Spleen (tissue), 11 donors: Measurements from ENCODE around the gene SFMBT1. TPM values are rescaled to one million over a fixed set of nuclear protein-coding genes. Genes with fewer than 3 reads are reported as not detected.

Experiments used
- DNase-seq: peaks from one replicate; pipeline ENCODE4 v3.0.0-alpha.2; 2020
- H3K27ac ChIP-seq, 8 donors: fragments of 200-600 bp; sonication (generic) in 7 of 8; 1 replicate in 4 of 8; 2 replicates in 4 of 8; pipeline versions ENCODE4 v1.5.0 to v1.8.0; 2016 to 2021; ENCODE audit warnings: inconsistent platforms in 4 of 8, mild to moderate bottlenecking in 4 of 8, moderate library complexity in 1 of 8
- H3K27me3 ChIP-seq, 7 donors: fragments of 200-600 bp; sonication (generic) in 6 of 7; replicated peaks in 1 of 7; 1 replicate in 4 of 7; 2 replicates in 3 of 7; pipeline versions ENCODE4 v1.5.0 to v1.8.0; 2016 to 2021; ENCODE audit warnings: inconsistent platforms in 3 of 7, mild to moderate bottlenecking in 1 of 7
- H3K36me3 ChIP-seq, 6 donors: fragments of 200-600 bp; sonication (generic) in 5 of 6; 1 replicate in 4 of 6; 2 replicates in 2 of 6; pipeline versions ENCODE4 v1.5.0 to v1.8.0; 2016 to 2021; ENCODE audit warnings: inconsistent platforms in 2 of 6
- H3K4me1 ChIP-seq, 6 donors: fragments of 200-600 bp; sonication (generic) in 5 of 6; 1 replicate in 3 of 6; 2 replicates in 3 of 6; pipeline versions ENCODE4 v1.5.0 to v1.8.0; 2016 to 2021; ENCODE audit warnings: inconsistent platforms in 3 of 6
- H3K4me3 ChIP-seq, 8 donors: fragments of 200-600 bp; sonication (generic) in 7 of 8; 1 replicate in 4 of 8; 2 replicates in 4 of 8; pipeline versions ENCODE4 v1.5.0 to v1.8.0; 2016 to 2021; ENCODE audit warnings: inconsistent platforms in 4 of 8, mild to moderate bottlenecking in 4 of 8, moderate library complexity in 2 of 8
- H3K9me3 ChIP-seq, 8 donors: fragments of 200-600 bp; sonication (generic) in 7 of 8; 1 replicate in 4 of 8; 2 replicates in 4 of 8; pipeline versions ENCODE4 v1.5.0 to v1.8.0; 2016 to 2021; ENCODE audit warnings: inconsistent platforms in 4 of 8
- POLR2A ChIP-seq, 3 donors: fragments of 450-650 bp; IDR thresholded peaks; one replicate each; pipeline ENCODE4 v1.5.1; 2017; ENCODE audit warnings: antibody characterized with exemption in 3 of 3, mild to moderate bottlenecking in 1 of 3
- POLR2AphosphoS5 ChIP-seq, 3 donors: sonication (generic); formaldehyde crosslinking; IDR thresholded peaks; one replicate each; pipeline ENCODE4 v1.5.1; 2017; ENCODE audit warnings: antibody characterized with exemption in 3 of 3
- WGBS, 5 donors: extraction: QIAGEN DNeasy Blood & Tissue Kit in 3 of 5; methylation state at CpG; one replicate each; pipeline versions ENCODE4 v1.1.5 to v1.1.7; 2013 to 2018; 5-methylcytosine and 5-hydroxymethylcytosine counted together
- intact Hi-C: fragments of 100-400 bp; cut with DNase I; formaldehyde crosslinking; loops from one replicate; pipeline ENCODE4 v1.15.0; 2023; ENCODE audit warnings: low total_unique reads
- polyA plus RNA-seq, 3 donors: library from polyadenylated mRNA; stranded (reverse); fragments of 200-250 nt; gene quantifications; one replicate each; pipeline ENCODE4 v1.2.1, GENCODE V29; 2013
- total RNA-seq, 7 donors: library from RNA; depleted of rRNA in 3 of 7; stranded (reverse); fragments of >200 nt in 3 of 7; fragmentation: NEBNext Ultra II Directional in 4 of 7; extraction: Animal tissue kit (Norgen Biotek cat#: 25700) in 4 of 7; gene quantifications; one replicate each; pipeline versions ENCODE4 v1.1.0 to v1.2.1, GENCODE V29; 2016 to 2021
- TF ChIP-seq, protein P1 (sequence below), 11 experiments: fragments of 200-600 bp in 7 of 11; fragments of 450-650 bp in 4 of 11; sonication (generic) in 4 of 11; IDR thresholded peaks in 8 of 11; conservative IDR thresholded peaks in 3 of 11; 1 replicate in 7 of 11; 2 replicates in 4 of 11; pipeline versions ENCODE4 v1.4.0 to v1.8.0; 2016 to 2021; ENCODE audit warnings: antibody characterized with exemption in 11 of 11, inconsistent platforms in 4 of 11, mild to moderate bottlenecking in 1 of 11
- donor health status: healthy with polysubstance abuse.
- donor health status: DM: no; HTN: no; CAD: no; lungs with moderate emphysema.
- donor health status: DM: no; HTN: no; CAD: no.
- donor health status: Bipolar disorder and iron deficiency.
- donor health status: healthy.
- donor health status: DM: no; HTN: no; CAD: no.
- donor health status: DM: yes; HTN: yes; CAD: no.

SFMBT1 gene
- total and polyA plus RNA-seq, 10 donors = 3.0 to 24.9 (median 12.3) TPM

DNA sequence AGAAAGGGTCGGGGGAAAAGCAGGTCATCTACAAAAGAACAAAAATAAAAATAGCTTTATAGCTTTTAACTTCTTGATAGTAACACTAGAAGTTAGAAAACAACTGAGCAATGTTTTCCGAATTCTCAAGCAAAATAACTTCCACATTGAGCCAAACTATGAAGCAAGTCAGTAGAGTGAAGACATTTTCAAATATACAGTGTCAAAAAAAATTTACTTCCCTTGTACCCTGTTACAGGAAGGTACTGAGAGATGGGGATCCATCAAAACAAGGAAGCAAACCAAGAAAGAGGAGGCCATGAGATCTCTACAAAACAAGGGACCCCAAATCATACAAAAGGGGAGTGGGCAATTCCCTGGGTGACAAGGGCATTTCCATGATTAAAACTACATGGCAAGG is 121.9 kb downstream of the SFMBT1 start:
- intact Hi-C loops = no loop called here
- Histone ChIP-seq H3K27me3 (no peaks in the 10 kb centered on the region), H3K9me3 (no peaks in the 10 kb centered on the region), H3K36me3 (peaks cover 0 to 76% (median 11%) of the 10 kb centered on the region in 6 donors), H3K4me3 (no peak overlapping the region), H3K27ac (peak overlapping the region in 6 of 8 donors; percentile 44 to 85 (median 81)), H3K4me1 (peaks cover 0 to 57% (median 9%) of the 10 kb centered on the region in 6 donors)
- TF ChIP-seq POLR2A (IDR thresholded peaks at IDR 0.05) = no peak
- TF ChIP-seq, protein P1, sequence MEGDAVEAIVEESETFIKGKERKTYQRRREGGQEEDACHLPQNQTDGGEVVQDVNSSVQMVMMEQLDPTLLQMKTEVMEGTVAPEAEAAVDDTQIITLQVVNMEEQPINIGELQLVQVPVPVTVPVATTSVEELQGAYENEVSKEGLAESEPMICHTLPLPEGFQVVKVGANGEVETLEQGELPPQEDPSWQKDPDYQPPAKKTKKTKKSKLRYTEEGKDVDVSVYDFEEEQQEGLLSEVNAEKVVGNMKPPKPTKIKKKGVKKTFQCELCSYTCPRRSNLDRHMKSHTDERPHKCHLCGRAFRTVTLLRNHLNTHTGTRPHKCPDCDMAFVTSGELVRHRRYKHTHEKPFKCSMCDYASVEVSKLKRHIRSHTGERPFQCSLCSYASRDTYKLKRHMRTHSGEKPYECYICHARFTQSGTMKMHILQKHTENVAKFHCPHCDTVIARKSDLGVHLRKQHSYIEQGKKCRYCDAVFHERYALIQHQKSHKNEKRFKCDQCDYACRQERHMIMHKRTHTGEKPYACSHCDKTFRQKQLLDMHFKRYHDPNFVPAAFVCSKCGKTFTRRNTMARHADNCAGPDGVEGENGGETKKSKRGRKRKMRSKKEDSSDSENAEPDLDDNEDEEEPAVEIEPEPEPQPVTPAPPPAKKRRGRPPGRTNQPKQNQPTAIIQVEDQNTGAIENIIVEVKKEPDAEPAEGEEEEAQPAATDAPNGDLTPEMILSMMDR (IDR thresholded peaks at IDR 0.05 in 8 of 11, conservative IDR thresholded peaks at IDR 0.05 in 3 of 11) = no peak
- TF ChIP-seq POLR2AphosphoS5 (IDR thresholded peaks at IDR 0.05) = no peak
- WGBS, 5 donors = 71 to 88% (median 75%) methylated on average over 2 of the region's 2 CpGs
- DNase-seq = no peak

DNA sequence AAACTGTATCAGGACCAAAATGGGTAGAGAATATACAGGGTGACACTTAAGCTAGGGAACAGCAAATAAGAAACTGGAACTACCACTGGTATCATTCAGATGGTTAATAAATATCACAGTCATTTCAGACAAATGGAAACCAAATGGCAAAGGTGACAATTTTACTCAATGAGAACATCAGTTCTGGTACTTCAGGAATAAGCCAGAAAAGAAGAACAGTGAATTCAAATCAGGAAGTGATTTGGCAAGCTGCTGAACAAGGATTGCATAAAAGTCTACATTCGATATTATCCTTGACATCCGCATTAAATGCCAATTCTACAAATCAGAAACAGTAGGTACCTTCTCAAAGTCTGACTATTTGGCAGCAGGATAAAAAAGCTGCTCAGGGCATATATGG is 125.0 kb downstream of the SFMBT1 start:
- H3K4me1 ChIP-seq = peaks cover 0 to 49% (median 9%) of the 10 kb centered on the region in 6 donors

GRCh38 chr3:52917044-52917443 is 128.8 kb downstream of the SFMBT1 start:
- no peak overlapping the region for H3K4me3 ChIP-seq
- no peak overlapping the region for H3K27ac ChIP-seq
- H3K36me3 ChIP-seq = peaks cover 0 to 97% (median 31%) of the 10 kb centered on the region in 6 donors
- intact Hi-C loops = no loop called here
- TF ChIP-seq POLR2AphosphoS5 (IDR thresholded peaks at IDR 0.05) (no peak), POLR2A (IDR thresholded peaks at IDR 0.05) (no peak)
- TF ChIP-seq, protein P1 (IDR thresholded peaks at IDR 0.05 in 8 of 11, conservative IDR thresholded peaks at IDR 0.05 in 3 of 11) = no peak
- no peak for DNase-seq
- H3K27me3 ChIP-seq = no peaks in the 10 kb centered on the region
- WGBS, 5 donors = 62 to 76% (median 64%) methylated on average over 3 of the region's 3 CpGs
- no peaks in the 10 kb centered on the region for H3K9me3 ChIP-seq
- H3K4me1 ChIP-seq = peaks cover 0 to 19% (median 6%) of the 10 kb centered on the region in 6 donors

More for the DNA sequence above, 125.0 kb downstream of the SFMBT1 start:
- H3K4me3 ChIP-seq = no peak overlapping the region
- no peak for TF ChIP-seq POLR2AphosphoS5 (IDR thresholded peaks at IDR 0.05)
- TF ChIP-seq, protein P1 (IDR thresholded peaks at IDR 0.05 in 8 of 11, conservative IDR thresholded peaks at IDR 0.05 in 3 of 11) = no peak
- no peak for TF ChIP-seq POLR2A (IDR thresholded peaks at IDR 0.05)
- intact Hi-C loops = no loop called here
- WGBS, 5 donors = 45 to 81% (median 67%) methylated on average over 2 of the region's 2 CpGs
- H3K27me3 ChIP-seq = no peaks in the 10 kb centered on the region
- H3K9me3 ChIP-seq = no peaks in the 10 kb centered on the region
- DNase-seq = no peak
- peaks cover 0 to 87% (median 16%) of the 10 kb centered on the region in 6 donors for H3K36me3 ChIP-seq
- peak overlapping the region in 4 of 8 donors; percentile 7 to 85 (median 43) for H3K27ac ChIP-seq

DNA sequence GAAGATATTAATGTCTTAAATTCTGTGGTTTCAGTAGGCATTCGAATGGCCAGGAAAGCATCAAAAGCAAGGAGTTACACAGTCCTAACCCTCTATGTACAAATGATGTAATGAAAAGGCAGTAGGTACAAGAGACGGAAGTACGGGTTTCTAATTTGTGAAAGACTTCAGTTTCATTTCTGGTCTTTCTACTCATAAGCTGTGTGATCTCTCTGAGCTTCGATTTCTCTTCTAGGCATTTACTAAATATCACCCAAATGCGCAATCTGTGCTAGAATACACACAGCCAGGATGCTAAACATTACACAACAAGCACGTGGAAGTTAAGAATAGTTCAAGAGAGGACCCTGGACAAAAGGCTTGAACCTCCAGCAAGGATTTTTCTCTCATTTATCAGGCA is 130.6 kb downstream of the SFMBT1 start:
- H3K36me3 ChIP-seq = peaks cover 0 to 97% (median 31%) of the 10 kb centered on the region in 6 donors
- H3K27ac ChIP-seq = peak overlapping the region in 2 of 8 donors; percentile 23 to 50

More for the DNA sequence above, 130.6 kb downstream of the SFMBT1 start:
- H3K4me1 ChIP-seq = peaks cover 0 to 1% (median 0%) of the 10 kb centered on the region in 6 donors
- TF ChIP-seq, protein P1 (IDR thresholded peaks at IDR 0.05 in 8 of 11, conservative IDR thresholded peaks at IDR 0.05 in 3 of 11) = no peak
- TF ChIP-seq POLR2AphosphoS5 (IDR thresholded peaks at IDR 0.05) = no peak
- TF ChIP-seq POLR2A (IDR thresholded peaks at IDR 0.05) = no peak
- intact Hi-C loops = no loop called here
- no peaks in the 10 kb centered on the region for H3K27me3 ChIP-seq
- H3K4me3 ChIP-seq = no peak overlapping the region
- DNase-seq = no peak
- no peaks in the 10 kb centered on the region for H3K9me3 ChIP-seq
- WGBS, 5 donors = 79 to 90% (median 85%) methylated on average over 6 of the region's 6 CpGs
